ENCODE measurements around the gene STC2. TPM values are rescaled to one million over a fixed set of nuclear protein-coding genes. Genes with fewer than 3 reads are reported as not detected.

STC2 gene
- total and polyA plus RNA-seq, 3 donors from 2014 or later: 0.87 to 2.0 (median 2.0) TPM

GRCh38 chr5:173333925-173334661 lies 5.9 kb upstream of the STC2 start:
- WGBS, 2 donors: 89 to 97% methylated on average over 4 of the region's 4 CpGs
- H3K36me3 ChIP-seq (ENCODE audit: low read depth, missing control alignments): no peaks in the 10 kb centered on the region
- no peak overlapping the region for H3K4me3 ChIP-seq
- no peak overlapping the region for H3K27ac ChIP-seq
- no peak for TF ChIP-seq CTCF (IDR thresholded peaks at IDR 0.05)
- TF ChIP-seq POLR2A (IDR thresholded peaks at IDR 0.05): no peak
- peaks cover 7% of the 10 kb centered on the region for H3K4me1 ChIP-seq
- DNase-seq: no peak
- intact Hi-C loops (cut with DNase I; ENCODE audit: low total_unique reads): no loop called here
- H3K27me3 ChIP-seq: no peaks in the 10 kb centered on the region
- H3K9me3 ChIP-seq: no peaks in the 10 kb centered on the region

- Histone ChIP-seq H3K36me3 (ENCODE audit: low read depth, missing control alignments) (no peaks in the 10 kb centered on the region), H3K27ac (no peak overlapping the region), H3K9me3 (no peaks in the 10 kb centered on the region), H3K27me3 (no peaks in the 10 kb centered on the region), H3K4me1 (peaks cover 24% of the 10 kb centered on the region), H3K4me3 (no peak overlapping the region)
- WGBS, 2 donors: 26 to 29% methylated on average over 16 of the region's 16 CpGs
- TF ChIP-seq CTCF (IDR thresholded peaks at IDR 0.05): peak; percentile 86 to 96 (median 92)
- no peak for TF ChIP-seq POLR2A (IDR thresholded peaks at IDR 0.05)
- peak; percentile 94 for DNase-seq
- intact Hi-C loops (cut with DNase I; ENCODE audit: low total_unique reads): no loop called here
Measured at GRCh38 chr5:173331956-173332479, 3.8 kb upstream of the STC2 start.

- DNase-seq: no peak
- no peak overlapping the region for H3K4me3 ChIP-seq
- H3K36me3 ChIP-seq (ENCODE audit: low read depth, missing control alignments): no peaks in the 10 kb centered on the region
- no peaks in the 10 kb centered on the region for H3K27me3 ChIP-seq
- no peaks in the 10 kb centered on the region for H3K9me3 ChIP-seq
- H3K27ac ChIP-seq: no peak overlapping the region
- intact Hi-C loops (cut with DNase I; ENCODE audit: low total_unique reads): no loop called here
- H3K4me1 ChIP-seq: peaks cover 26% of the 10 kb centered on the region
- TF ChIP-seq CTCF (IDR thresholded peaks at IDR 0.05): no peak
- no peak for TF ChIP-seq POLR2A (IDR thresholded peaks at IDR 0.05)
- WGBS, 2 donors: 74 to 81% methylated on average over 4 of the region's 4 CpGs
Measured at GRCh38 chr5:173331287-173331686, 3.1 kb upstream of the STC2 start.

- H3K4me3 ChIP-seq: no peak overlapping the region
- H3K36me3 ChIP-seq (ENCODE audit: low read depth, missing control alignments): no peaks in the 10 kb centered on the region
- H3K9me3 ChIP-seq: no peaks in the 10 kb centered on the region
- no peaks in the 10 kb centered on the region for H3K27me3 ChIP-seq
- intact Hi-C loops (cut with DNase I; ENCODE audit: low total_unique reads): no loop called here
- TF ChIP-seq CTCF (IDR thresholded peaks at IDR 0.05) (no peak), POLR2A (IDR thresholded peaks at IDR 0.05) (no peak)
- H3K27ac ChIP-seq: no peak overlapping the region
- H3K4me1 ChIP-seq: peaks cover 26% of the 10 kb centered on the region
- DNase-seq: no peak
- WGBS, 2 donors: 69 to 78% methylated on average over 8 of the region's 8 CpGs
Measured at GRCh38 chr5:173330338-173331206, 2.4 kb upstream of the STC2 start.

Data from testis (tissue), 3 donors.